ENCODE results near the gene PMM2. TPM values are rescaled to one million over a fixed set of nuclear protein-coding genes. Genes with fewer than 3 reads are reported as not detected.
A peak's percentile ranks its signal among the peaks of the same experiment; 100 is the strongest.

PMM2 gene
- total RNA-seq, 1 experiment from 2014 or later = 59.4 TPM

- intact Hi-C loops (cut with micrococcal nuclease) = no loop called here
- no peaks in the 10 kb centered on the region for H3K9me3 Mint-ChIP-seq (ENCODE audit: unreplicated experiment)
- POLR2A ChIA-PET = interaction anchor here (0.9 to 1.5 kb wide), 2 partner anchors 9 to 19 kb away, joined by 3 read pairs; no protein-coding TSS in a partner anchor
- CTCF ChIA-PET = interaction anchor here (0.6 to 2.7 kb wide), 6 partner anchors 10 to 215 kb away, joined by 3 to 7 read pairs (median 4); partner anchors contain the start of gene CARHSP1
- peaks cover 92% of the 10 kb centered on the region for H3K36me3 Mint-ChIP-seq (ENCODE audit: insufficient read depth, unreplicated experiment)
- no peak overlapping the region for H3K4me3 Mint-ChIP-seq (ENCODE audit: unreplicated experiment)
- H3K27ac Mint-ChIP-seq (ENCODE audit: low read depth, unreplicated experiment) = no peak overlapping the region
- no TSS peak for BruUV-seq (replicated peaks)
- no peaks in the 10 kb centered on the region for H3K27me3 Mint-ChIP-seq (ENCODE audit: insufficient read depth, unreplicated experiment)
- no peaks in the 10 kb centered on the region for H3K4me1 Mint-ChIP-seq (ENCODE audit: insufficient read depth, unreplicated experiment)
- no peak for DNase-seq (ENCODE audit: unreplicated experiment)
- no peak for TF ChIP-seq CTCF (IDR thresholded peaks at IDR 0.05; ENCODE audit: unreplicated experiment)
Measured at GRCh38 chr16:8819411-8820034, 21.9 kb downstream of the PMM2 start.

- no TSS peak for BruUV-seq (replicated peaks)
- TF ChIP-seq CTCF (IDR thresholded peaks at IDR 0.05; ENCODE audit: unreplicated experiment) = no peak
- ChIA-PET CTCF (interaction anchor here (0.5 to 1.1 kb wide), 3 partner anchors 45 to 113 kb away, joined by 3 to 4 read pairs (median 4); no protein-coding TSS in a partner anchor), POLR2A (interaction anchor here (0.7 kb wide), 1 partner anchor 21 kb away, joined by 3 read pairs; no protein-coding TSS in a partner anchor)
- H3K4me1 Mint-ChIP-seq (ENCODE audit: insufficient read depth, unreplicated experiment) = no peaks in the 10 kb centered on the region
- peak overlapping the region; percentile 61 for H3K27ac Mint-ChIP-seq (ENCODE audit: low read depth, unreplicated experiment)
- H3K4me3 Mint-ChIP-seq (ENCODE audit: unreplicated experiment) = no peak overlapping the region
- intact Hi-C loops (cut with micrococcal nuclease) = no loop called here
- DNase-seq (ENCODE audit: unreplicated experiment) = no peak
- H3K36me3 Mint-ChIP-seq (ENCODE audit: insufficient read depth, unreplicated experiment) = peaks cover 90% of the 10 kb centered on the region
- H3K27me3 Mint-ChIP-seq (ENCODE audit: insufficient read depth, unreplicated experiment) = no peaks in the 10 kb centered on the region
- H3K9me3 Mint-ChIP-seq (ENCODE audit: unreplicated experiment) = no peaks in the 10 kb centered on the region
Measured at GRCh38 chr16:8822403-8822802, 24.8 kb downstream of the PMM2 start.

GRCh38 chr16:8826278-8826879 lies 28.7 kb downstream of the PMM2 start:
- Mint-ChIP-seq H3K36me3 (ENCODE audit: insufficient read depth, unreplicated experiment) (peaks cover 80% of the 10 kb centered on the region), H3K27me3 (ENCODE audit: insufficient read depth, unreplicated experiment) (no peaks in the 10 kb centered on the region), H3K9me3 (ENCODE audit: unreplicated experiment) (no peaks in the 10 kb centered on the region), H3K4me1 (ENCODE audit: insufficient read depth, unreplicated experiment) (no peaks in the 10 kb centered on the region), H3K27ac (ENCODE audit: low read depth, unreplicated experiment) (no peak overlapping the region), H3K4me3 (ENCODE audit: unreplicated experiment) (no peak overlapping the region)
- intact Hi-C loops (cut with micrococcal nuclease) = no loop called here
- no peak for TF ChIP-seq CTCF (IDR thresholded peaks at IDR 0.05; ENCODE audit: unreplicated experiment)
- ChIA-PET POLR2A (interaction anchor here (1.3 kb wide), 1 partner anchor 9 kb away, joined by 3 read pairs; no protein-coding TSS in a partner anchor), CTCF (interaction anchor here (0.5 kb wide), 1 partner anchor 10 kb away, joined by 3 read pairs; no protein-coding TSS in a partner anchor)
- BruUV-seq (replicated peaks) = no TSS peak
- no peak for DNase-seq (ENCODE audit: unreplicated experiment)

- Mint-ChIP-seq H3K4me1 (ENCODE audit: insufficient read depth, unreplicated experiment) (peaks cover 10% of the 10 kb centered on the region), H3K27ac (ENCODE audit: low read depth, unreplicated experiment) (peak overlapping the region; percentile 51), H3K27me3 (ENCODE audit: insufficient read depth, unreplicated experiment) (no peaks in the 10 kb centered on the region), H3K36me3 (ENCODE audit: insufficient read depth, unreplicated experiment) (peaks cover 67% of the 10 kb centered on the region), H3K9me3 (ENCODE audit: unreplicated experiment) (no peaks in the 10 kb centered on the region), H3K4me3 (ENCODE audit: unreplicated experiment) (no peak overlapping the region)
- peak; percentile 67 for DNase-seq (ENCODE audit: unreplicated experiment)
- intact Hi-C loops (cut with micrococcal nuclease) = no loop called here
- BruUV-seq (replicated peaks) = no TSS peak
- ChIA-PET POLR2A (interaction anchor here (0.6 to 0.9 kb wide), 2 partner anchors 39 to 40 kb away, joined by 3 read pairs; partner anchors contain the start of gene CARHSP1), CTCF (interaction anchor here (0.6 to 1.2 kb wide), 3 partner anchors 37 to 312 kb away, joined by 3 to 5 read pairs (median 4); no protein-coding TSS in a partner anchor)
- TF ChIP-seq CTCF (IDR thresholded peaks at IDR 0.05; ENCODE audit: unreplicated experiment) = no peak
Measured at GRCh38 chr16:8828541-8829165, 31.0 kb downstream of the PMM2 start.

Data from MCF 10A (cell line).